ENCODE results near the gene EFL1. TPM values are rescaled to one million over a fixed set of nuclear protein-coding genes. Genes with fewer than 3 reads are reported as not detected.
"Not testable (repeated sequence)": the region's sequence is repeated elsewhere in the genome, so short reads cannot be mapped to it uniquely, and the experiment has no call there.

EFL1 gene
- total and polyA plus RNA-seq, 2 donors (not counting 1 experiment from before 2014, with no cell fraction given) = 19.1 to 29.9 TPM

GRCh38 chr15:82239685-82240391 lies 22.7 kb downstream of the EFL1 start:
- Histone ChIP-seq H3K9ac (ENCODE audit: insufficient read depth, low read length) (no peak overlapping the region), H3K4me2 (ENCODE audit: extremely low read depth, insufficient read depth, low read length) (no peak overlapping the region), H3K4me3 (replicated peaks in 1 of 4; ENCODE audit: control extremely low read depth in 1 of 4, insufficient read depth in 1 of 4, low read depth in 3 of 4, low read length in 4 of 4) (no peak overlapping the region), H3K36me3 (ENCODE audit: control insufficient read depth, insufficient read depth, low read length) (peaks cover 5% of the 10 kb centered on the region), H3K79me2 (ENCODE audit: control insufficient read depth, insufficient read depth, low read length) (no peaks in the 10 kb centered on the region), H4K20me1 (ENCODE audit: control insufficient read depth, extremely low read depth, insufficient read depth, low read length) (no peaks in the 10 kb centered on the region), H3K4me1 (ENCODE audit: control insufficient read depth, extremely low read depth, insufficient read depth, low read length) (no peaks in the 10 kb centered on the region), H2AFZ (ENCODE audit: low read length) (no peak overlapping the region), H3K27me3 (ENCODE audit: control insufficient read depth, insufficient read depth, low read length) (no peaks in the 10 kb centered on the region), H3K27ac (ENCODE audit: insufficient read depth, low read length) (no peak overlapping the region), H3K9me3 (ENCODE audit: control insufficient read depth, insufficient read depth, low read depth, low read length) (no peaks in the 10 kb centered on the region)
- no peak for TF ChIP-seq EZH2 (IDR thresholded peaks at IDR 0.05; ENCODE audit: low read length, missing control alignments)
- no peak for TF ChIP-seq CTCF (conservative IDR thresholded peaks at IDR 0.05 in 1 of 2, IDR thresholded peaks at IDR 0.05 in 1 of 2; ENCODE audit: low read depth in 1 of 2, low read length in 2 of 2)
- no peak for DNase-seq (ENCODE audit: low read depth in 2 of 2)

DNA sequence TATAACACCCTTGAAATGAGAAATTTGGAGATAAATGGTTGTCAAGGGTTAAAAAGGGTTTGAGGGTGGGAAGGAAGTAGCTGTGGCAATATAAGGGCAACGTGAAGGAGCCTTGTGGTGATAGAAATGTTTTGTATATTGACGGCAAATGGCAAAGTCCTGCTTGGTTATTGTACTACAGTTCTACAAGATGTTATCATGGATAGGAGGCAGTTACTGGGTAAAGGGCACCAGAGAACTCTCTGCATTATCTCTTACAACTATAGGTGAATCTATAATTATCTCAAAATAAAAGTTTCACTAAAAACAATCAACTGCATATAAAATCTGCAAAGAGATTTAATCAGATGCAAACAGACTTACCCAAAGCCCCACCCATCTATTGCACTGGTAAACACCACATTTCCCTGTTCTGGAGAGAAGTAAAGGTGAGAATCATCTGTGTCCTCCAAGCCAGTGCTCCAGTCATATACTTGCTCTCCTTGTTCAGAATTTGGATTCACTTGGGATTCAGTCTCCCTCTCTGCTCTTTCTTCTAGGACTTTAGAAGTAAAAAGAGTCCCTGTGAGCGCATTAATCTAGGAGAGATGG lies 24.5 kb downstream of the EFL1 start:
- not testable (repeated sequence) for H2AFZ ChIP-seq (ENCODE audit: low read length); H3K4me1 ChIP-seq (ENCODE audit: control insufficient read depth, extremely low read depth, insufficient read depth, low read length); H3K79me2 ChIP-seq (ENCODE audit: control insufficient read depth, insufficient read depth, low read length); DNase-seq (ENCODE audit: low read depth in 2 of 2); H3K4me2 ChIP-seq (ENCODE audit: extremely low read depth, insufficient read depth, low read length); H3K27ac ChIP-seq (ENCODE audit: insufficient read depth, low read length); H4K20me1 ChIP-seq (ENCODE audit: control insufficient read depth, extremely low read depth, insufficient read depth, low read length); H3K4me3 ChIP-seq (replicated peaks in 1 of 4; ENCODE audit: control extremely low read depth in 1 of 4, insufficient read depth in 1 of 4, low read depth in 3 of 4, low read length in 4 of 4); H3K27me3 ChIP-seq (ENCODE audit: control insufficient read depth, insufficient read depth, low read length); H3K36me3 ChIP-seq (ENCODE audit: control insufficient read depth, insufficient read depth, low read length); H3K9ac ChIP-seq (ENCODE audit: insufficient read depth, low read length); H3K9me3 ChIP-seq (ENCODE audit: control insufficient read depth, insufficient read depth, low read depth, low read length)

GRCh38 chr15:82231842-82232241 lies 30.7 kb downstream of the EFL1 start:
- no peak overlapping the region for H3K4me3 ChIP-seq (replicated peaks in 1 of 4; ENCODE audit: control extremely low read depth in 1 of 4, insufficient read depth in 1 of 4, low read depth in 3 of 4, low read length in 4 of 4)
- no peak overlapping the region for H3K27ac ChIP-seq (ENCODE audit: insufficient read depth, low read length)
- no peaks in the 10 kb centered on the region for H3K36me3 ChIP-seq (ENCODE audit: control insufficient read depth, insufficient read depth, low read length)
- H3K4me1 ChIP-seq (ENCODE audit: control insufficient read depth, extremely low read depth, insufficient read depth, low read length) = no peaks in the 10 kb centered on the region
- no peak overlapping the region for H3K9ac ChIP-seq (ENCODE audit: insufficient read depth, low read length)
- H3K79me2 ChIP-seq (ENCODE audit: control insufficient read depth, insufficient read depth, low read length) = no peaks in the 10 kb centered on the region
- TF ChIP-seq CTCF (conservative IDR thresholded peaks at IDR 0.05 in 1 of 2, IDR thresholded peaks at IDR 0.05 in 1 of 2; ENCODE audit: low read depth in 1 of 2, low read length in 2 of 2) = no peak
- TF ChIP-seq EZH2 (IDR thresholded peaks at IDR 0.05; ENCODE audit: low read length, missing control alignments) = no peak
- H2AFZ ChIP-seq (ENCODE audit: low read length) = no peak overlapping the region
- H3K9me3 ChIP-seq (ENCODE audit: control insufficient read depth, insufficient read depth, low read depth, low read length) = no peaks in the 10 kb centered on the region
- no peak for DNase-seq (ENCODE audit: low read depth in 2 of 2)
- H3K4me2 ChIP-seq (ENCODE audit: extremely low read depth, insufficient read depth, low read length) = no peak overlapping the region
- no peaks in the 10 kb centered on the region for H3K27me3 ChIP-seq (ENCODE audit: control insufficient read depth, insufficient read depth, low read length)
- H4K20me1 ChIP-seq (ENCODE audit: control insufficient read depth, extremely low read depth, insufficient read depth, low read length) = no peaks in the 10 kb centered on the region

Measured in fibroblast of lung (primary cell).